GM12878 (cell line): ENCODE results near the gene CAMTA1. TPM values are rescaled to one million over a fixed set of nuclear protein-coding genes. Genes with fewer than 3 reads are reported as not detected.

Experiments used
- ATAC-seq: fragments of 200-7000 bp; cut with Tn5 transposase; 3 replicates; pipeline ENCODE4 v1.9.1; 2020; ENCODE audit warnings: mild to moderate bottlenecking, moderate library complexity
- BruUV-seq: library from RNA; stranded (reverse); fragments of 400-500 nt; replicated peaks from 2 replicates; lab custom pipeline; 2021; lab: Mats Ljungman, UMichigan
- CTCF ChIA-PET: fragments of 300-600 bp; sonication (Branson Sonifier 250); formaldehyde crosslinking; extraction: SDS; loops from one replicate; lab custom pipeline; 2021; ENCODE audit warnings: inconsistent platforms; lab: Yijun Ruan, JAX
- POLR2A ChIA-PET: fragments of 350-600 bp; formaldehyde crosslinking; extraction: SDS; loops from one replicate; lab custom pipeline; 2021; ENCODE audit warnings: inconsistent platforms; lab: Charles Lee
- RAD21 ChIA-PET: fragments of 300-600 bp; sonication (Branson Sonifier 250); formaldehyde crosslinking; loops from one replicate; lab custom pipeline; 2023; ENCODE audit warnings: antibody characterized with exemption; ENCODE audit not compliant: unreplicated experiment; lab: Charles Lee
- SMC1A ChIA-PET: fragments of 300-600 bp; sonication (Branson Sonifier 250); formaldehyde crosslinking; loops from one replicate; lab custom pipeline; 2023; ENCODE audit not compliant: unreplicated experiment, uncharacterized antibody; lab: Charles Lee
- DNase-seq: peaks from one replicate; pipeline ENCODE4 v3.0.0-alpha.2; 2011; ENCODE audit warnings: low read depth, low spot score
- FAIRE-seq: peaks from 3 replicates; lab custom pipeline; 2011; peaks lifted over from hg19 to GRCh38; lab: Jason Lieb, UNC
- H2AFZ ChIP-seq: 2 replicates; pipeline ENCODE4 v1.6.0; 2011; ENCODE audit warnings: low read depth, low read length, control low read depth; ENCODE audit not compliant: control insufficient read depth
- H3K27ac ChIP-seq: 2 replicates; pipeline ENCODE4 v1.5.1; 2011; ENCODE audit warnings: control low read depth; ENCODE audit not compliant: control insufficient read depth, insufficient read depth
- H3K27me3 ChIP-seq, 2 experiments: replicated peaks in 1 of 2; 2 replicates each; pipeline versions ENCODE4 v1.6.0 to v1.6.1; 2011; ENCODE audit warnings: low read length in 1 of 2; ENCODE audit not compliant: control insufficient read depth in 2 of 2, insufficient read depth in 2 of 2
- H3K36me3 ChIP-seq, 2 experiments: 2 replicates each; pipeline ENCODE4 v1.5.1; 2011; ENCODE audit warnings: low read length in 1 of 2; ENCODE audit not compliant: control insufficient read depth in 2 of 2, insufficient read depth in 2 of 2
- H3K4me1 ChIP-seq: 2 replicates; pipeline ENCODE4 v1.6.1; 2011; ENCODE audit warnings: mild to moderate bottlenecking, low read length, moderate library complexity, mixed read lengths; ENCODE audit not compliant: control insufficient read depth, insufficient read depth
- H3K4me2 ChIP-seq: 2 replicates; pipeline ENCODE4 v1.6.0; 2011; ENCODE audit warnings: control low read depth; ENCODE audit not compliant: control insufficient read depth, insufficient read depth
- H3K4me3 ChIP-seq: fragments of 200-600 bp; sonication (generic); 2 replicates; pipeline ENCODE4 v1.5.1; 2016
- H3K79me2 ChIP-seq: 2 replicates; pipeline ENCODE4 v1.6.0; 2011; ENCODE audit warnings: low read length; ENCODE audit not compliant: control insufficient read depth, insufficient read depth
- H3K9ac ChIP-seq: 2 replicates; pipeline ENCODE4 v1.8.0; 2011; ENCODE audit warnings: low read length, control low read depth, mixed read lengths; ENCODE audit not compliant: control insufficient read depth, insufficient read depth
- H3K9me3 ChIP-seq: replicated peaks from 3 replicates; pipeline ENCODE4 v1.5.1; 2011; ENCODE audit warnings: mild to moderate bottlenecking, low read length; ENCODE audit not compliant: control insufficient read depth, insufficient read depth
- H4K20me1 ChIP-seq: 2 replicates; pipeline ENCODE4 v1.6.0; 2011; ENCODE audit not compliant: control insufficient read depth, insufficient read depth
- GABPA ChIP-seq: IDR thresholded peaks from 2 replicates; pipeline ENCODE4 v1.6.1; 2014; ENCODE audit warnings: antibody characterized with exemption, low read depth, mild to moderate bottlenecking, inconsistent platforms
- IKZF2 ChIP-seq, 2 experiments: fragments of 450-650 bp; IDR thresholded peaks; 2 replicates each; pipeline ENCODE4 v1.6.1; 2017; ENCODE audit warnings: mild to moderate bottlenecking in 2 of 2, moderate library complexity in 2 of 2
- MEF2B ChIP-seq: fragments of 450-650 bp; IDR thresholded peaks from 2 replicates; pipeline ENCODE4 v1.6.1; 2018; ENCODE audit warnings: mild to moderate bottlenecking, moderate library complexity; ENCODE audit not compliant: partially characterized antibody, poor library complexity, severe bottlenecking
- MTA2 ChIP-seq: fragments of 450-650 bp; IDR thresholded peaks from 2 replicates; pipeline ENCODE4 v1.6.1; 2016; ENCODE audit warnings: low read depth, mild to moderate bottlenecking, moderate library complexity
- POLR2A ChIP-seq: IDR thresholded peaks from 2 replicates; pipeline ENCODE4 v1.6.1; 2011; ENCODE audit warnings: low read depth, mild to moderate bottlenecking, low read length
- RAD51 ChIP-seq: fragments of 450-650 bp; IDR thresholded peaks from 2 replicates; pipeline ENCODE4 v1.6.1; 2016; ENCODE audit warnings: moderate library complexity, mild to moderate bottlenecking, inconsistent platforms
- RUNX3 ChIP-seq: IDR thresholded peaks from 2 replicates; pipeline ENCODE4 v1.6.1; 2012; ENCODE audit warnings: low read length, inconsistent platforms
- SIN3A ChIP-seq: IDR thresholded peaks from 2 replicates; pipeline ENCODE4 v1.6.1; 2012; ENCODE audit warnings: low read depth, low read length, improper control_type of control experiment
- ZNF217 ChIP-seq: fragments of 450-650 bp; IDR thresholded peaks from 2 replicates; pipeline ENCODE4 v1.6.1; 2017; ENCODE audit warnings: antibody characterized with exemption, mild to moderate bottlenecking
- WGBS: methylation state at CpG from one replicate; pipeline ENCODE4 v1.1.6; 2016; ENCODE audit warnings: low lambda C conversion rate; ENCODE audit not compliant: insufficient replicate concordance, insufficient coverage; ENCODE audit errors: missing lambda C conversion rate; 5-methylcytosine and 5-hydroxymethylcytosine counted together
- in situ Hi-C: fragments of 300-500 bp; cut with MboI; formaldehyde crosslinking; loops from 9 replicates; pipeline ENCODE4 v1.14.3; 2018; ENCODE audit warnings: mixed read lengths
- intact Hi-C: fragments of 100-400 bp; cut with micrococcal nuclease; formaldehyde crosslinking; loops from one replicate; pipeline ENCODE4 v1.14.2; 2022; ENCODE audit not compliant: unreplicated experiment
- polyA plus RNA-seq, 11 experiments: library from polyadenylated mRNA; depleted of rRNA in 4 of 11; unstranded in 6 of 11; stranded (reverse) in 5 of 11; fragments of >200 nt; fragmentation: Nextera tagmentation in 4 of 11; fragmentation: Illumina TruSeq in 1 of 11; extraction: Ambion mirVana in 4 of 11; extraction: Trizol in 1 of 11; gene quantifications; 1 replicate in 1 of 11; 2 replicates in 10 of 11; pipeline versions ENCODE4 v1.2.1 to v1.2.3, GENCODE V29; 2011 to 2016; ENCODE audit warnings: inconsistent platforms in 2 of 11, missing spikeins in 2 of 11, low read depth in 1 of 11
- total RNA-seq, 4 experiments: library from RNA; depleted of rRNA in 3 of 4; stranded (reverse); fragments of >200 nt in 3 of 4; fragmentation: Illumina TruSeq in 1 of 4; extraction: Trizol in 1 of 4; gene quantifications; 2 replicates each; pipeline versions ENCODE4 v1.2.1 to v1.2.3, GENCODE V29; 2013 to 2021
- TF ChIP-seq, protein P1 (sequence below): IDR thresholded peaks from 2 replicates; pipeline ENCODE4 v1.6.1; 2011; ENCODE audit warnings: low read depth, mild to moderate bottlenecking, low read length, moderate library complexity, borderline replicate concordance; ENCODE audit errors: extremely low read depth
- TF ChIP-seq, protein P2 (sequence below): fragments of 450-650 bp; IDR thresholded peaks from 2 replicates; pipeline ENCODE4 v1.6.1; 2017; ENCODE audit warnings: borderline replicate concordance
- TF ChIP-seq, protein P3 (sequence below): IDR thresholded peaks from 2 replicates; pipeline ENCODE4 v1.6.1; 2011; ENCODE audit warnings: low read depth, low read length, improper control_type of control experiment, borderline replicate concordance
- TF ChIP-seq, protein P4 (sequence below): IDR thresholded peaks from 2 replicates; pipeline ENCODE4 v1.6.1; 2012; ENCODE audit warnings: low read depth, low read length, improper control_type of control experiment

Gene CAMTA1
- total and polyA plus RNA-seq, 10 of the 15 experiments (the other 5 are each of a cell fraction or from before 2014, with no cell fraction given): 37.7 to 148 (median 76.4) TPM

DNA sequence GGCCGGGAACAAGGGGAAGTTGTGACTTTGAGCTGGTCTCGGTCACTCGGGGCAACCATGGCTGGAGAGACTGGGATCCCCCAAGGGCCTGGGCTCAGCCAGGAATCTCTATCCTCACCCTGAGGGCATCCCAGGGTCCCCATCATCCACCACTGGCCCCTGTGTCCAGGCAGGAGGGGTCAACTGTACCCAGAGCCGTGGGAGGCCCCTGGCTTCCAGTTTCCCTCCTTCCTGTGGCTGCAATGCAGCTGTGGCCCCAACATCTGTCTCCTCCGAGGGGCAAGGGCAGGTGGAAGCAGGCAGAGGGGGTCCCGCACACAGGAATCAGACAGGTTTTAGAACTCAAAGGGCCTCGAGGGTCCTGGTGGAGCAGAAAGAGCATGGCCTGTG, 653.1 kb downstream of the CAMTA1 start:
- Histone ChIP-seq H3K4me2 (no peak overlapping the region), H3K4me3 (no peak overlapping the region), H2AFZ (no peak overlapping the region), H4K20me1 (no peaks in the 10 kb centered on the region), H3K27me3 (no peaks in the 10 kb centered on the region), H3K4me1 (no peaks in the 10 kb centered on the region), H3K27ac (no peak overlapping the region), H3K79me2 (no peaks in the 10 kb centered on the region), H3K36me3 (no peaks in the 10 kb centered on the region), H3K9ac (no peak overlapping the region), H3K9me3 (no peaks in the 10 kb centered on the region; the same call in 2 of the 3 replicates)
- CTCF ChIA-PET: no interaction called here
- BruUV-seq: no TSS peak
- 25% methylated on average over 7 of the region's 7 CpGs for WGBS
- no peak for FAIRE-seq
- in situ Hi-C loops: no loop called here
- SMC1A ChIA-PET: no interaction called here
- POLR2A ChIA-PET: no interaction called here
- TF ChIP-seq SIN3A (no peak), ZNF217 (no peak), RUNX3 (no peak), MTA2 (no peak), MEF2B (no peak), GABPA (no peak), IKZF2 (IDR thresholded peaks at IDR 0.05) (no peak), POLR2A (no peak), RAD51 (no peak)
- TF ChIP-seq, protein P1, sequence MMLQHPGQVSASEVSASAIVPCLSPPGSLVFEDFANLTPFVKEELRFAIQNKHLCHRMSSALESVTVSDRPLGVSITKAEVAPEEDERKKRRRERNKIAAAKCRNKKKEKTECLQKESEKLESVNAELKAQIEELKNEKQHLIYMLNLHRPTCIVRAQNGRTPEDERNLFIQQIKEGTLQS: no peak
- TF ChIP-seq, protein P2, sequence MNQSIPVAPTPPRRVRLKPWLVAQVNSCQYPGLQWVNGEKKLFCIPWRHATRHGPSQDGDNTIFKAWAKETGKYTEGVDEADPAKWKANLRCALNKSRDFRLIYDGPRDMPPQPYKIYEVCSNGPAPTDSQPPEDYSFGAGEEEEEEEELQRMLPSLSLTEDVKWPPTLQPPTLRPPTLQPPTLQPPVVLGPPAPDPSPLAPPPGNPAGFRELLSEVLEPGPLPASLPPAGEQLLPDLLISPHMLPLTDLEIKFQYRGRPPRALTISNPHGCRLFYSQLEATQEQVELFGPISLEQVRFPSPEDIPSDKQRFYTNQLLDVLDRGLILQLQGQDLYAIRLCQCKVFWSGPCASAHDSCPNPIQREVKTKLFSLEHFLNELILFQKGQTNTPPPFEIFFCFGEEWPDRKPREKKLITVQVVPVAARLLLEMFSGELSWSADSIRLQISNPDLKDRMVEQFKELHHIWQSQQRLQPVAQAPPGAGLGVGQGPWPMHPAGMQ: no peak
- TF ChIP-seq, protein P3, sequence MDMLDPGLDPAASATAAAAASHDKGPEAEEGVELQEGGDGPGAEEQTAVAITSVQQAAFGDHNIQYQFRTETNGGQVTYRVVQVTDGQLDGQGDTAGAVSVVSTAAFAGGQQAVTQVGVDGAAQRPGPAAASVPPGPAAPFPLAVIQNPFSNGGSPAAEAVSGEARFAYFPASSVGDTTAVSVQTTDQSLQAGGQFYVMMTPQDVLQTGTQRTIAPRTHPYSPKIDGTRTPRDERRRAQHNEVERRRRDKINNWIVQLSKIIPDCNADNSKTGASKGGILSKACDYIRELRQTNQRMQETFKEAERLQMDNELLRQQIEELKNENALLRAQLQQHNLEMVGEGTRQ: no peak
- TF ChIP-seq, protein P4, sequence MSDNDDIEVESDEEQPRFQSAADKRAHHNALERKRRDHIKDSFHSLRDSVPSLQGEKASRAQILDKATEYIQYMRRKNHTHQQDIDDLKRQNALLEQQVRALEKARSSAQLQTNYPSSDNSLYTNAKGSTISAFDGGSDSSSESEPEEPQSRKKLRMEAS: no peak
- no peak for DNase-seq
- RAD21 ChIA-PET: no interaction called here
- no peak for ATAC-seq
- intact Hi-C loops: no loop called here
